HepG2 (cell line): ENCODE results near the gene INSL4. TPM values are rescaled to one million over a fixed set of nuclear protein-coding genes. Genes with fewer than 3 reads are reported as not detected.

ENCODE experiments used
- ATAC-seq: fragments of 200-7000 bp; cut with Tn5 transposase; 3 replicates; pipeline ENCODE4 v1.9.1; 2020; ENCODE audit warnings: mild to moderate bottlenecking, moderate library complexity
- BruUV-seq: library from RNA; stranded (reverse); fragments of 400-500 nt; replicated peaks from 2 replicates; lab custom pipeline; 2021; lab: Mats Ljungman, UMichigan
- CTCF ChIA-PET: fragments of 300-600 bp; formaldehyde crosslinking; extraction: SDS; loops from one replicate; lab custom pipeline; 2021; ENCODE audit warnings: low total read pairs, inconsistent platforms, low intra/inter-chr PET ratio; lab: Yijun Ruan, JAX
- POLR2A ChIA-PET: fragments of 350-600 bp; sonication (Branson Sonifier 250); formaldehyde crosslinking; loops from one replicate; lab custom pipeline; 2020; ENCODE audit warnings: antibody characterized with exemption, inconsistent platforms; lab: Yijun Ruan, JAX
- DNase-seq: peaks from one replicate; pipeline ENCODE4 v3.0.0-alpha.2; 2015; ENCODE audit warnings: low spot score
- FAIRE-seq: peaks from 3 replicates; lab custom pipeline; 2011; peaks lifted over from hg19 to GRCh38; lab: Jason Lieb, UNC
- H2AFZ ChIP-seq: one replicate; pipeline ENCODE4 v1.6.1; 2011; ENCODE audit warnings: low read length, inconsistent platforms
- H3K27ac ChIP-seq: fragments of 300-600 bp; 3 replicates; pipeline ENCODE4 v1.8.0; 2011; ENCODE audit warnings: mixed run types, mild to moderate bottlenecking, mixed read lengths, low read length, inconsistent platforms; ENCODE audit not compliant: insufficient read depth; ENCODE audit errors: extremely low read length
- H3K27me3 ChIP-seq, 2 experiments: fragments of 200-600 bp in 1 of 2; 2 replicates in 1 of 2; 3 replicates in 1 of 2; pipeline versions ENCODE4 v1.6.0 to v1.8.0; 2011; ENCODE audit warnings: low read length in 2 of 2, mild to moderate bottlenecking in 2 of 2, moderate library complexity in 2 of 2, inconsistent platforms in 1 of 2; ENCODE audit not compliant: insufficient read depth in 2 of 2, control insufficient read depth in 1 of 2
- H3K36me3 ChIP-seq, 2 experiments: fragments of 200-600 bp in 1 of 2; replicated peaks in 1 of 2; 2 replicates in 1 of 2; 3 replicates in 1 of 2; pipeline versions ENCODE4 v1.5.1 to v1.8.0; 2011; ENCODE audit warnings: low read length in 2 of 2, inconsistent platforms in 1 of 2; ENCODE audit not compliant: insufficient read depth in 2 of 2, control insufficient read depth in 1 of 2
- H3K4me1 ChIP-seq: 2 replicates; pipeline ENCODE4 v1.5.1; 2012; ENCODE audit warnings: low read length, inconsistent platforms; ENCODE audit not compliant: insufficient read depth
- H3K4me2 ChIP-seq: 2 replicates; pipeline ENCODE4 v1.6.0; 2011; ENCODE audit warnings: low read depth, low read length, inconsistent platforms
- H3K4me3 ChIP-seq, 3 experiments: fragments of 200-600 bp in 1 of 3; sonication (generic), shearing (Covaris generic) in 1 of 3; replicated peaks in 1 of 3; 2 replicates each; pipeline ENCODE4 v1.5.1; 2011 to 2016; ENCODE audit warnings: low read length in 3 of 3, inconsistent platforms in 2 of 3, low read depth in 2 of 3, mild to moderate bottlenecking in 2 of 3, control low read depth in 1 of 3, mixed read lengths in 1 of 3; ENCODE audit not compliant: insufficient read depth in 1 of 3
- H3K79me2 ChIP-seq: one replicate; pipeline ENCODE4 v1.6.1; 2011; ENCODE audit warnings: low read length, inconsistent platforms; ENCODE audit not compliant: insufficient read depth
- H3K9ac ChIP-seq: 2 replicates; pipeline ENCODE4 v1.6.0; 2011; ENCODE audit warnings: mild to moderate bottlenecking, low read depth, low read length, inconsistent platforms; ENCODE audit not compliant: insufficient read depth
- H3K9me3 ChIP-seq: 2 replicates; pipeline ENCODE4 v1.5.1; 2012; ENCODE audit warnings: mild to moderate bottlenecking, low read length
- H4K20me1 ChIP-seq: 2 replicates; pipeline ENCODE4 v1.6.0; 2011; ENCODE audit warnings: inconsistent platforms, mild to moderate bottlenecking, low read length, moderate library complexity; ENCODE audit not compliant: insufficient read depth
- WGBS: methylation state at CpG from one replicate; pipeline ENCODE4 v1.1.6; 2017; ENCODE audit warnings: low lambda C conversion rate; 5-methylcytosine and 5-hydroxymethylcytosine counted together
- in situ Hi-C: cut with HindIII; loops from 2 replicates; pipeline ENCODE4 v1.10.0; 2017; ENCODE audit warnings: low pct_unique_long_range_greater_than_20kb; ENCODE audit not compliant: extremely low pct_ligation_motif_present
- intact Hi-C: fragments of 100-400 bp; cut with micrococcal nuclease; formaldehyde crosslinking; loops from one replicate; pipeline ENCODE4 v1.10.0; 2022; ENCODE audit not compliant: unreplicated experiment
- polyA plus RNA-seq, 8 experiments: library from polyadenylated mRNA; depleted of rRNA in 3 of 8; stranded (reverse) in 7 of 8; unstranded in 1 of 8; fragments of >200 nt; fragmentation: Illumina TruSeq in 4 of 8; extraction: Trizol in 4 of 8; gene quantifications; 2 replicates each; pipeline versions ENCODE4 v1.2.1 to v1.2.3, GENCODE V29; 2011 to 2016; ENCODE audit warnings: low read depth in 4 of 8, missing spikeins in 1 of 8, mixed read lengths in 1 of 8; ENCODE audit not compliant: insufficient read depth in 1 of 8
- total RNA-seq, 5 experiments: library from RNA; depleted of rRNA; stranded (reverse); fragments of >200 nt; fragmentation: Illumina TruSeq; extraction: Trizol; gene quantifications; 2 replicates each; pipeline ENCODE4 v1.2.3, GENCODE V29; 2016; ENCODE audit warnings: low read depth in 1 of 5
- TF ChIP-seq, protein P1 (sequence below): sonication (generic); formaldehyde crosslinking; IDR thresholded peaks from 2 replicates; pipeline ENCODE4 v1.4.0; 2020; ENCODE audit warnings: missing genetic modification reagents, borderline replicate concordance
- TF ChIP-seq, protein P2 (sequence below): sonication (generic); formaldehyde crosslinking; IDR thresholded peaks from 2 replicates; pipeline ENCODE4 v1.5.0; 2020; ENCODE audit warnings: mild to moderate bottlenecking, missing genetic modification reagents, moderate library complexity

The INSL4 gene
- total and polyA plus RNA-seq, 2 of the 13 experiments (the other 11 are each of a cell fraction or from before 2014, with no cell fraction given) = not detected

GRCh38 chr9:5263351-5264218 lies 32.4 kb downstream of the INSL4 start:
- CTCF ChIA-PET = no interaction called here
- POLR2A ChIA-PET = no interaction called here

More at GRCh38 chr9:5263351-5264218, 32.4 kb downstream of the INSL4 start:
- no TSS peak for BruUV-seq
- H3K4me2 ChIP-seq = no peak overlapping the region
- peaks cover 8% of the 10 kb centered on the region for H3K4me1 ChIP-seq
- WGBS = under 1% methylated on average over 5 of the region's 5 CpGs
- intact Hi-C loops (loop anchor here (5.0 kb wide), 2 partner anchors 76 to 501 kb away; partner anchors contain the start of gene INSL6), in situ Hi-C loops (no loop called here)
- no peak overlapping the region for H3K27ac ChIP-seq
- DNase-seq (peak; percentile 15), FAIRE-seq (no peak), ATAC-seq (peak; percentile 78)
- H3K79me2 ChIP-seq = no peaks in the 10 kb centered on the region
- no peaks in the 10 kb centered on the region for H4K20me1 ChIP-seq
- TF ChIP-seq, protein P1, sequence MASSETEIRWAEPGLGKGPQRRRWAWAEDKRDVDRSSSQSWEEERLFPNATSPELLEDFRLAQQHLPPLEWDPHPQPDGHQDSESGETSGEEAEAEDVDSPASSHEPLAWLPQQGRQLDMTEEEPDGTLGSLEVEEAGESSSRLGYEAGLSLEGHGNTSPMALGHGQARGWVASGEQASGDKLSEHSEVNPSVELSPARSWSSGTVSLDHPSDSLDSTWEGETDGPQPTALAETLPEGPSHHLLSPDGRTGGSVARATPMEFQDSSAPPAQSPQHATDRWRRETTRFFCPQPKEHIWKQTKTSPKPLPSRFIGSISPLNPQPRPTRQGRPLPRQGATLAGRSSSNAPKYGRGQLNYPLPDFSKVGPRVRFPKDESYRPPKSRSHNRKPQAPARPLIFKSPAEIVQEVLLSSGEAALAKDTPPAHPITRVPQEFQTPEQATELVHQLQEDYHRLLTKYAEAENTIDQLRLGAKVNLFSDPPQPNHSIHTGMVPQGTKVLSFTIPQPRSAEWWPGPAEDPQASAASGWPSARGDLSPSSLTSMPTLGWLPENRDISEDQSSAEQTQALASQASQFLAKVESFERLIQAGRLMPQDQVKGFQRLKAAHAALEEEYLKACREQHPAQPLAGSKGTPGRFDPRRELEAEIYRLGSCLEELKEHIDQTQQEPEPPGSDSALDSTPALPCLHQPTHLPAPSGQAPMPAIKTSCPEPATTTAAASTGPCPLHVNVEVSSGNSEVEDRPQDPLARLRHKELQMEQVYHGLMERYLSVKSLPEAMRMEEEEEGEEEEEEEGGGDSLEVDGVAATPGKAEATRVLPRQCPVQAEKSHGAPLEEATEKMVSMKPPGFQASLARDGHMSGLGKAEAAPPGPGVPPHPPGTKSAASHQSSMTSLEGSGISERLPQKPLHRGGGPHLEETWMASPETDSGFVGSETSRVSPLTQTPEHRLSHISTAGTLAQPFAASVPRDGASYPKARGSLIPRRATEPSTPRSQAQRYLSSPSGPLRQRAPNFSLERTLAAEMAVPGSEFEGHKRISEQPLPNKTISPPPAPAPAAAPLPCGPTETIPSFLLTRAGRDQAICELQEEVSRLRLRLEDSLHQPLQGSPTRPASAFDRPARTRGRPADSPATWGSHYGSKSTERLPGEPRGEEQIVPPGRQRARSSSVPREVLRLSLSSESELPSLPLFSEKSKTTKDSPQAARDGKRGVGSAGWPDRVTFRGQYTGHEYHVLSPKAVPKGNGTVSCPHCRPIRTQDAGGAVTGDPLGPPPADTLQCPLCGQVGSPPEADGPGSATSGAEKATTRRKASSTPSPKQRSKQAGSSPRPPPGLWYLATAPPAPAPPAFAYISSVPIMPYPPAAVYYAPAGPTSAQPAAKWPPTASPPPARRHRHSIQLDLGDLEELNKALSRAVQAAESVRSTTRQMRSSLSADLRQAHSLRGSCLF = no peak
- TF ChIP-seq, protein P2, sequence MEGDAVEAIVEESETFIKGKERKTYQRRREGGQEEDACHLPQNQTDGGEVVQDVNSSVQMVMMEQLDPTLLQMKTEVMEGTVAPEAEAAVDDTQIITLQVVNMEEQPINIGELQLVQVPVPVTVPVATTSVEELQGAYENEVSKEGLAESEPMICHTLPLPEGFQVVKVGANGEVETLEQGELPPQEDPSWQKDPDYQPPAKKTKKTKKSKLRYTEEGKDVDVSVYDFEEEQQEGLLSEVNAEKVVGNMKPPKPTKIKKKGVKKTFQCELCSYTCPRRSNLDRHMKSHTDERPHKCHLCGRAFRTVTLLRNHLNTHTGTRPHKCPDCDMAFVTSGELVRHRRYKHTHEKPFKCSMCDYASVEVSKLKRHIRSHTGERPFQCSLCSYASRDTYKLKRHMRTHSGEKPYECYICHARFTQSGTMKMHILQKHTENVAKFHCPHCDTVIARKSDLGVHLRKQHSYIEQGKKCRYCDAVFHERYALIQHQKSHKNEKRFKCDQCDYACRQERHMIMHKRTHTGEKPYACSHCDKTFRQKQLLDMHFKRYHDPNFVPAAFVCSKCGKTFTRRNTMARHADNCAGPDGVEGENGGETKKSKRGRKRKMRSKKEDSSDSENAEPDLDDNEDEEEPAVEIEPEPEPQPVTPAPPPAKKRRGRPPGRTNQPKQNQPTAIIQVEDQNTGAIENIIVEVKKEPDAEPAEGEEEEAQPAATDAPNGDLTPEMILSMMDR (CRISPR knock-in tag) = peak; percentile 23; the same call in 1 of the 2 replicates
- no peaks in the 10 kb centered on the region for H3K27me3 ChIP-seq
- no peaks in the 10 kb centered on the region for H3K9me3 ChIP-seq
- no peak overlapping the region for H3K4me3 ChIP-seq
- no peaks in the 10 kb centered on the region for H3K36me3 ChIP-seq
- no peak overlapping the region for H2AFZ ChIP-seq
- H3K9ac ChIP-seq = no peak overlapping the region
